GM19372 (cell line): ENCODE data around the gene GALNT16.
"Not testable (repeated sequence)": the region's sequence is repeated elsewhere in the genome, so short reads cannot be mapped to it uniquely, and the experiment has no call there.

Source experiments
- ATAC-seq: cut with Tn5 transposase; IDR thresholded peaks from one replicate; pipeline ENCODE4 v1.9.1; 2021; ENCODE audit warnings: mild to moderate bottlenecking, low read depth, moderate library complexity; ENCODE audit not compliant: unreplicated experiment

Gene GALNT16

DNA sequence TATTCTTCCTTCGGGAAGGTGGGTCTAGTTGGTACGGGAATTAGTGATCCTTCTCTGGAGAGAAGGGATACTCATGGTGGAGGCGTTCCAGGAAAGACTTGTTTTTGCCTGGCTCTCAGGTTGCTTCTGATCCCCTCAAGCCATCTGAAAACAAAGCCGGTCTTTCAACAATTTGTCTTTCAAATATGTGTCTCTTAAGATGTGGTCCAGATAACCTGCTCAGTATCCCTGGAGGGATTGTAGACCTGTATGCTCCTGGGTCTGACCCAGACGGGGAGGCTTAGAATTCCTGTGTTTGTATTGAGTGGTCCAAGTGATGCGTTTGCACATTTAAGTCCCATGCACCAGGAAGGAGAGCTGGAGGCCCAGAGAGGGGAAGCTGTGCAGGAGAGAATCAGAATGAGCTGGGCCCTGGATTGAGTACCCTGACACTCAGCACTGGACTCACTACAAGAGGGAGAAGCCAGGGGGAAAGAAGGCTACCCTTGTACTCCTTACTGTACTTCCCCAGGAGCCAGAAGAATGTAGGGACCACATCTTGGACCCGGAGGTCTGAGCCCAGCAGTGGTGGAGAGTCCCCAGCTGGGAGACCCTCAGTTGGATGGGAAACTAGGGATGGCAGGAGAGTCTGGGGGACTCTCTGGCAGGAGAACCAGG, 97.7 kb downstream of the GALNT16 start:
- no peak for ATAC-seq

DNA sequence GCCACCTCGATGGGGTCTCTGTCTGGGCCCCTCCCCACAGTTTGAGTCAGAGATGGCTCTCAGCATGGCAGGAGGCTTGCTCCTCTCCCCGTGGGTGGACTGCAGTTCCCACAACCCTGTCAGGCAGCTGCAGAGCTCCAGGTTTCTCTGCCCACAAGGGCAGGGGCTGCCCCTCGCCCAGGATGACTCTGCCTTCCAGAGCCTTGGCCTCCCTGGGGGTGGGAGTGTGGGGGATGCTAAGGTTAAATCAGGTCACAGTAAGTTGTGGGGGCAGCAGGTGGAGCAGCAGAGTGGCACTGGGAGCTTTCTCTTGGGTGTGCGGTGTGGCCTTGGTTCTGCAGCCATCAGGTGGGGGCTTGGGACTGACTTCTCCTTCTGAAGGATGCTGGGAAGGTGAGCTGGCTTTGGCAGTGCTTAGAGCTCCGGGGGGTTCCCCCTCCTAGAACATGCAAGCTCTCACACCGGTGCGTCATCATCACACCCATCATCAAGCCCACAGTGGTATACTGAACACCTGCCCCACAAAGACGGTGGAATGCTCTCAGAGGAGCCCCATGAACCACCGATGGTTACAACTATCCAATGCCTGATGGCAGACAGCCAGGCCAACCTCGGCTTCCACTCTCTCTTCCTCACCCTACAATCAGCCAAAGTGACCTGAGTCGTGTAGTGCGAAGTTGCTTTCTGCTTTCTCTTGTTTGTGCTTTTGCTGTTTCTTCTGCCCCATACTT, 98.4 kb downstream of the GALNT16 start:
- ATAC-seq = no peak

DNA sequence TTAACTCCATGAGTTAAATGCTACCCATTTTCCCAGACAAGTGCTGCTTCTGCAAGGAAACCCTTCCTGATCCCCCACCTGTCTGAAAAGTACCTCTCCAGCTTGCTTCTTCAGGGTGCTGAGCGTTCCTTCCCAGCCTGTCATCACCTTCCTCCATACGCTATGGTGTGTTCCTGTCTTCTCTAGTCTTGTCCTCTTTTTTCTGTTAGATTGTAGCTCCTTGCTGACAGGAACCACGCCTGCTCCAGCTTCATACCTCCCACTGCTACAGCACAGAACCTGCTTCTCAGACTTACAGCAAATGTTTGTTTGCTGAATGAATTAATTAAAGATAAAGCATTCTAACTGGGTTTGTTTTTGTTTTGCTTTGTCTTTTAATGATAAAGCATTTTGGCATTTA, 99.0 kb downstream of the GALNT16 start:
- ATAC-seq = no peak

DNA sequence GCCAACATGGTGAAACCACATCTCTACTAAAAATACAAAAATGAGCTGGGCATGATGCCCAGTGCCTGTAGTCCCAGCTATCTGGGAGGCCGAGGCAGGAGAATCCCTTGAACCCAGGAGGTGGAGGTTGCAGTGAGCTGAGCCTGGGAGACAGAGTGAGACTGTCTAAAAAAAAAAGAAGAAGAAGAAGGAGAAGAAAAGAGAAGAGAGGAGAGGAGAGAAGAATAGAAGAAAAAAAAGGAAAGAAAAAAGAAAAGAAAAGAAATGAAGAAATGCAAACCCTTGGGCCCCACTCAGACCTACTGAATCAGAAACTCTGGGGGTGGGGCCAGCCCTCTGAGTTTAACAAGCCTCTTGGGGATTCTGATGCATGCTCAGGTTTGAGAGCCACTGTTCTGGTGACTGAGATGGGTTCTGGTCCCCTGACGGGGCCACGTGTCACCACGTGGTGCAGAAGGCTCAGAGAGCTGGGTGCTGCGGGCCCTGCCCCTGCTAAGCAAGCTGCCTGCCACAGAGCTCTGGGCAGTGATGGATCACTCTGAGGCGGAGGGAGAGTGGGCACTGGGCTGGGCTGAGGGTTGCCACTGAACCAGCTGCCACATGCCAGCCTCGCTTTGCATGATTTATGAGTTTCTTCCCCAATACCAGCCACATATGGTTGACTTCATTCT, 100.6 kb downstream of the GALNT16 start:
- no peak for ATAC-seq

DNA sequence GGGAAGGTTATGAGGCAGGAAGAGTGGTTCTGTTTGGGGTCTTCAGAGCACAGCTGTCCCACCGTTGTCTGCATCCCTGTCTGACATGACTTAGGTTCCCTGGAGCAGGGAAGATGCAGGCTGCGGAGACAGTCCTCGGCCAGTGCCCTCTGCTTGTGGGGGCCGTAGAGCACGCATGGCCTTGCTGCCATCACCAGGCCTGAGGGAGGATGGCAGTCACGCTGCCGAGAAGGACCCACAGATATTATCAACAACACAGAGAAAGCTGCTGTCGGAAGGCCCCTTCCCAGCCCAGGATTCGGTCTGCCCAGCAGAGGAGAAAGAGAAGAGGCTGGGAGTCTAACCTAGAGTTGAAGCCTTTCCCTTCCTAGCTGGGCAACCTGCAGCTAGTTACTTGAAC, 103.1 kb downstream of the GALNT16 start:
- ATAC-seq = no peak

DNA sequence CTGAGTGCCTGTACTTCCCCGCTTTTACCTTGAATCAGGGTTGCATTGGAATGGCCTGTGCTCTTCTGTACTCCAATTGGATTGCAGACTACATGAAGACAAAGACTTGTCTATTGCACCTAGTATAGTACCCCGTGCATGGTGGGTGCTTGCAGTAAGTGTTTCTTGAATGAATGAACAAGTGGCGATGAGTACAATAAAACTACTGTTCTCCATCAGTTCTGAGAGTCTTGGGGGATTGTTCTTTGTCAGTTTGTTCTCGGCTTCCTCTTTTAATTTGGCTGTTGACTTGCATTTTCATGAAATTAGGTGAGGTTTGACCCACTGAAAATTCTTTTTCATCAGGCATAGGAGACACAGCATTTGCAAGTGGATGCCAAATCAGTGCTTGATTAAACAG, 104.0 kb downstream of the GALNT16 start:
- no peak for ATAC-seq

DNA sequence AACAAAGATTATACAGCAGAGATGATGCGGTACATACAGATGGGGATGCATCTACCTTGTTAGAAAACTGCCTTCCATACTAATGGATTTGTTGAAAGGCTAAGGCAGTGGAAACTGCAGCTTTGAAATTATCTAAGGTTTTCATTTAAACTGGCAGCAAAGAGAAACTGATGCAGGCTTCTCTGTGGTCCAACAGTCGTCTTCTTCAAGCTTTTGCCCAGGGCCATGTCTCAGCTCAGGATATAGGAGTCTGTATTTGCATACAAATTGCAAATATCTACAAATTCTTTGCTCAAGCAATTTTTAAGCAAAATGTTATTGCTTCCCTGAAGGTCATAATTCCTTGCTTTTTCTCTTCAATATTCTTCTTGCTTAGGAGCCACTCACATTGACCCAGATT, 104.4 kb downstream of the GALNT16 start:
- ATAC-seq = no peak

DNA sequence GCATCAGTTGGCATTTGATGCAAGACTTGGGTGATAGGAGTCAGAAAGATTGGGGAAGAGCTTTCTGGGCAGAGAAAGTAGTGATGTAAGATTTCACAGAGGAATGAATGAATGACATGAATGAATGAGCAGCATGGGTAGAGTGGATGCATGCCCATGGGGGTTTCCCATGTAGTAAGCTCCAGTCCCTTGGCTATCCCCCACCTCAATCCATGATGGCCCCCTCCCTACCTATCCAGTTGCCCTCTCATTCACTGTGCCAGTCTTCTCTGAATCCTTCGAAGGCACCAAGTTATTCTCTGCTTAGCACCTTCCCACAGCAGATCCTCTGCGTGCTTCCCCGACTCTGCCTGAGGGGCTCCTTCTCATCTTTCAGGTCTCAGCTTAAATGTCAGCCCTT, 106.1 kb downstream of the GALNT16 start:
- ATAC-seq = no peak

DNA sequence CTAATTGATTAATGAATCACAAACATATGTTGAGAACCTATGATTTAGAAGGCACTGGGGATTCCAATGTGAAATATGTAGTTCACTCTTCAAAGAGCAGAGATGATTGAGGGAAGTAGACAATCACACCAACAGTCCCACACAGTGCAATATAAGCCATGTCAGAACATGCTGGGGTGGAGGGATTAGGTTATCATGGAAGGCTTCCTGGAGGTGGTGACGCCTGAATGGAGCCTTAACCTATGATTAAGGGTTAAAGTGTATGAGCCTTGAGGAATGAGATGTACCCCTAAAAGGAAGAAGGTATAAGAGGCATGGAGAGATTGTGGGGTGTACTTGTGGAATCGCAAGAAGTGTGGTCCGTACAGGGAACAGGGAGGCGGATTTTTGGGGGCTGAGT, 106.8 kb downstream of the GALNT16 start:
- no peak for ATAC-seq

DNA sequence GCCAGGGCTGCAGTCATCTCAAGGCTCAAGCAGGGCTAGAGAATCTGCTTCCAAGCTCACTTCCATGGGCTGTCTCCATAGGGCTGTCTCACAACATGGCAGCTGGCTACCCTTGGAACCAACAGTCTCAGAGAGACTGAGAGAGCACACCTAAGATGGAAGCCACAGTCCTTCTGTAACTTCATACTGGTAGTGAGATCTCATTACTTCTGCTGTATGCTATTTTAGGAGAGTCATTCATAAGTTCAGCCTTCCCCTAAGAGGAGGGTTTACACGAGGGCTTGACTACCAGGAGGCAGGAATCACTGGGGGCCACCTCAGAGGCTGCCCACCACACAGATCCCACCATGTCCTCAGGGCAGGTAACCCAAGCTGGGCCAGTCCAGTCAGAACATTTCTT, 108.4 kb downstream of the GALNT16 start:
- no peak for ATAC-seq

DNA sequence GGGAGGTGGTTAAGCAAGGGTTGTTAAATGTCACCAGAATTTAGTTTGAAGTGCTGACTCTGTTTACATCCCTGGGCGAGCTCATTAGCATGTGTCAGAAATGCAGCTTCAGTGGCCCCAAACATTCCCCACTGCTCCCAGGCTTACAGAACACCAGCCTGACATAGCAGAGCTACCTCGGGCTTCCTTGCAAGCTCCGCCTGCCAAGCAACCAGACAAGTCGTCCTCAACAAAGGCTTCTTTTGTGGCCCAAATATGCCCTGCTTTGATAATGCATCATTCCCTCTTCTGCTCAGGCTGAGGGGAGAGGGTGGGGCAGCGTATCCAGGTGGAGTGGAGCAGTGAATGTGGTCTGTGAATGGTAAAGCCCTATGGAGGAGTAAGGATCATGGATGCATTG, 110.1 kb downstream of the GALNT16 start:
- no peak for ATAC-seq

DNA sequence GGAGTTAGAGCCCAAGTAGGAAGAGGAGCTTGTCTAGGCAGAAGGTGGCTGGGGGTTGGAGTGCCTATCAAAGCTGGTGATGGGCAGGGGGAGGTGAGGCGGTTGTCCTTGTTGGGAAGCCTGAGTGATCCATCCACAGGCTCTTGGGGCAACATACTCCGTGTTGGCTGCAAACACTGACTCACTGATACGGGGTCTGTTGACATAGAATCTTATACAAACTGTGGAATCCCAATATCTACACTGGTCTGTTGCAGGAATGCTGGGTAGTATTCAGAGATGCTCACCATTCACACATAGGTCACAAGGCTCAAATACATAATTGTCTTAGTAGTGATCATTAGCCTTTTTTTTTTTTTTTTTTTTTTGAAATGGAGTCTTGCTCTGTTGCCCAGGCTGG, 112.2 kb downstream of the GALNT16 start:
- no peak for ATAC-seq

DNA sequence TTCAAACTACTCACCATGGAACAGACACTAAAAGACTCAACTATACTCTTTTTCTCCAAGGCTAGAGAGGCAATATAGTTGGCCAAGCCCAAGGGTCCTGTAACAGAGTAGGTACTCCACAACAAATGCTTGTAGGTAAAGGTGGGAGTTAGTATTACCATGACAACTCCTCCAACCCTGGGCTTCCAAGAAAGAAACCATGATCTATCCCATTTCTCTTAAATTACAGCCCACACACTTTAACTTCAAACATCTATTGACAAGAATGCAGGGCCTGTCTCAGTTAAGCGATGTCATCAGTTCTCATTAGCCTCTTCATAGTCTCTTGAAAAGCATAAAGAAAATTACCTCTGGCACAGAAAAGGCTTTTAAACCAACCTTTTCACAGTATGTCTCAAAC, 113.1 kb downstream of the GALNT16 start:
- ATAC-seq = no peak

DNA sequence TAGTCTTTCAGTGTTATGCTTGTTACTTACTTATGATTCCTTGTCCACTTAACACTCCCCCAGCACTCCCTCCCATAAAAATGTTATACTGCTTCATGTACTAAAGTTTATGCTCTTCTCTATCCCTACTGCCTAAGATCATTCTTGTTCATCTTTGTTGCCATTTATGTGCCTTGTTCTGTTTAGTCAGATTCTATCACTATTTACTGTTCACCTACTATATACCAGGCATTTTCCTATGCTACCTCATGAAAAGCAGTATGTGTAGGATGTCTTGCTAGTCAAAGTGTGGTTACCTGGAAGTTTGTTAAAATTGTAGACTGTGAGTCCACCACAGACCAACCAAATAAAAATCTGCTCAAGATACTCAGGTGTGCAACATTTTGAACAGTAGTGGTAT, 114.3 kb downstream of the GALNT16 start:
- no peak for ATAC-seq

DNA sequence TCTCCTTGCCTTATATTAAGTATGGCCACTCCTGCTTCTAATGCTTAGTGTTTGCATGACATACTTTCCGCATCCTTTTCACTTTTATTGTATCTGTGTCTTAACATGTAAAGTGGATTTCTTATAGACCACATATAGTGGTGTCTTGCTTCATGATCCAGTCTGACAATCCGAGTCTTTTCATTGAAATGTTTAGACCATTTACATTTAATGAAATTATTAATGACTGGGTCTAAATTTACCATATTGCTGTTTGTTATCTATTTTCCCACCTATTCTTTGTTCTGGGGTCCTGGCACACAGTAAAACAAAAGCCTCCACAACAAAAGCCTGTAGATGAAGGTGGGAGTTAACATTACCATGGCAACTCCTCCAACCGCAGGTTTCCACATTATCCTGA, 115.2 kb downstream of the GALNT16 start:
- ATAC-seq = no peak

DNA sequence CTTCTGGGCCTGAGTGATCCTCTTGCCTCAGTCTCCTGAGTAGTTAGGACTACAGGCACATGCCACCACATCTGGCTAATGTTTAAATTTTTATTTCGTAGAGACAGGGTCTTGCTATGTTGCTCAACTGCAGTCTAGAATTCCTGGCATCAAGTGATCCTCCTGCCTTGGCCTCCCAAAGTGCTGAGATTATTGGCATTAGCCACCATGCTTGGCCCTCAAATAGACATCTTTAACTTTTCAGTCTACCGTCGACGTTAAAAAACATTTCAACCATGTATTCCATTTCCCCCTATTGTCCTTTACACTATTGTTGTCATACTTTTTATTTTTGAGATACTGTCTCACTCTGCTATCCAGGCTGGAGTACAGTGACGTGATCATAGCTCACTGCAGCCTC, 115.8 kb downstream of the GALNT16 start:
- no peak for ATAC-seq

DNA sequence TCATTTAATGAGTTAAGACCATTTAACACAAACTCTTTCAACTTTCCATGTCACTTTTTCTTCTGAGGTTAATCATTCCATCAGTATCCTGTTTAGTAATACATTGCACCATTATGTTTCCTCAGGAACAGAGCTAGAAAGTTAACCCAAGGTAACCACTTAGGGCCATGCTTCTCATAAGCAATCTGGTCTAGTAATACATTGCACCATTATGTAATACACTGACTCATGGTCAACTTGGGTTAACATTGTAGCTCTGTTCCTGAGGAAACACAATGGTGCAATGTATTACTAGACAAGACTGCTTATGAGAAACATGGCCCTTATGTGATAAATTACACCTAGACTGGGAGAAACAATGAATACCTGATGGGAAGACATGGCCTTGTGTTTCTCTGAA, 116.5 kb downstream of the GALNT16 start:
- ATAC-seq = no peak

DNA sequence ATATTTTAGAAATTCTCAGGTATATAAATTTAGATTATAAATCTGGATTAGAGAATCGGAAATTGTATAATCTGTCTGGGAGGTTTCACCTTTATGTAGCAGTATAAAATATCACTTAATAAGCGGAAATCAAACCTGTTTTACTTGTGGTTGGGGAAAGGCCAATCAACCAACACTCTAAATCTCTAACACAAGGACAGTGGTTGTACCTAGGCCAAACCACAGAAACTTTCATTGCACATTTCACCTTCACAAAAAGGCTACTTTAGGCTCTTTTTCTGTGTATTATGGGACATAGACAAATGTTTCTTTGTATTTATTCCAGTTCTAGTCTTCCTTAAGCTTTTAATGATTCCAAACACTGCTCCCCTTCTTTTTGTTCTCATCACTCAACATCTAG, 118.3 kb downstream of the GALNT16 start:
- no peak for ATAC-seq

DNA sequence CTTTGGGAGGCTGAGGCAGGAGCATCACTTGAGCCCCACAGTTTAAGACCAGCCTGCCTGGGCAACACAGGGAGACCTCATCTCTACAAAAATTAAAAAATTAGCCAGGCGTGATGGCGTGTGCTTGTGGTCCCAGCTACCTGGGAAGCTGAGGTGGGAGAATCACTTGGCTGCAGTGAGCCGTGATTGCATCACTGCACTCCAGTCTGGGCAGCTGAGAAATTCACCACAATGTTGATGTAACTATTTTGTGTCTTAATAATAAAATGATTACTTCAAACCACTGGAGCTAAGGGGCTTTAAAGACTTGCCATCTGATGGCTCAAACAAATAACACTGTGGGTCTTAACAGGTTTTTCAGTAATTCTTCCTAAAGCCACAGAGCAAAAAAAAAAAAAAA, 127.4 kb downstream of the GALNT16 start:
- ATAC-seq = no peak

DNA sequence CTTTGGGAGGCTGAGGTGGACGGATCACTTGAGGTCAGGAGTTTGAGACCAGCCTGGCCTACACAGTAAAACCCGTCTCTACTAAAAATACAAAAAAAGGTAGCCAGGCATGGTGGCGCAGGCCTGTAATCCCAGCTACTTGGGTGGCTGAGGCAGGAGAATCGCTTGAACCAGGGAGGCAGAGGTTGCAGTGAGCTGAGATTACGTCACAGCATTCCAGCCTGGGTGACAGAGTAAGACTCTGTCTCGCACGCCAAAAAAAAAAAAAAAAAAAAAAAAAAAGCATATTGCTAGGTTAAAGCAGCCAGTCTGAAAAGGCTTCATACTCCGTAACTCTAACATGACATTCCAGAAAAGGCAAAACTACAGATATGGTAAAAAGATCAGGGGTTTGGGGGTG, 131.4 kb downstream of the GALNT16 start:
- not testable (repeated sequence) for ATAC-seq

DNA sequence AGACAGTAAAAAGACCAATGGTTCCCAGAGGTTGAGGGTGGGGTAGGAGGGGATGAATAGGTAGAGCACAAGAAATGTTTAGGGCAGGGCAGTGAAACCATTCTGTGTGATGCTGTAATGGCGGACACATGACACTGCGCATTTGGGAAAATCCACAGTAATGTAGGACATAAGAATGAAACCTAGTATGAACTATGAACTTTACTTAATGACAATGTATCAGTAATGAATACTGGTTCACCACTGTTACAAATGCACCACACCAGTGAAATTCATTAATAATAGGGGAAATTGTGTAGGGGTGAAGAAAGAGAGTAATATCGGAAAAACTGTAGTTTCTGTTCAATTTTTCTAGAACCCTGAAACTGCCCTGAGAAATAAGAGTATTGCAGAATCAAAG, 132.5 kb downstream of the GALNT16 start:
- no peak for ATAC-seq

DNA sequence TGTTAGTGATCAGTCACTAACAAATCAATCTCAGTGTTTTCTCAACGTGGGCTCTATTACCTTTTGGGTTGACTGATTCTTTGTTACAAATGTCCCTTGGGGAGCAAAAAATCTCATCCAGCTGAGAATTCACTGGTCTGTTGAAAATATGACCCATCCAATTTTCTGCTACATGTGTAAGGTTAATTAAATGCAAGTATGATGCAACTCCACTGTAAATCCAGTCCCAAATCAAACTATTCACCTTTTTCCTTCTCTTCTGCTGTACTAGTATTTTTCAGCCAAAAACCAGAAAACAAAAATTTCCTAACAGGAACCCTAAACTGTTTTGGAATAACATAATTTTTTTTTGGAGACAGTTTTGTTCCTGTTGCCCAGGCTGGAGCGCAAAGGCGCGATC, 136.0 kb downstream of the GALNT16 start:
- ATAC-seq = no peak
